ENCODE results near the gene ITPR1.

ITPR1 gene

DNA sequence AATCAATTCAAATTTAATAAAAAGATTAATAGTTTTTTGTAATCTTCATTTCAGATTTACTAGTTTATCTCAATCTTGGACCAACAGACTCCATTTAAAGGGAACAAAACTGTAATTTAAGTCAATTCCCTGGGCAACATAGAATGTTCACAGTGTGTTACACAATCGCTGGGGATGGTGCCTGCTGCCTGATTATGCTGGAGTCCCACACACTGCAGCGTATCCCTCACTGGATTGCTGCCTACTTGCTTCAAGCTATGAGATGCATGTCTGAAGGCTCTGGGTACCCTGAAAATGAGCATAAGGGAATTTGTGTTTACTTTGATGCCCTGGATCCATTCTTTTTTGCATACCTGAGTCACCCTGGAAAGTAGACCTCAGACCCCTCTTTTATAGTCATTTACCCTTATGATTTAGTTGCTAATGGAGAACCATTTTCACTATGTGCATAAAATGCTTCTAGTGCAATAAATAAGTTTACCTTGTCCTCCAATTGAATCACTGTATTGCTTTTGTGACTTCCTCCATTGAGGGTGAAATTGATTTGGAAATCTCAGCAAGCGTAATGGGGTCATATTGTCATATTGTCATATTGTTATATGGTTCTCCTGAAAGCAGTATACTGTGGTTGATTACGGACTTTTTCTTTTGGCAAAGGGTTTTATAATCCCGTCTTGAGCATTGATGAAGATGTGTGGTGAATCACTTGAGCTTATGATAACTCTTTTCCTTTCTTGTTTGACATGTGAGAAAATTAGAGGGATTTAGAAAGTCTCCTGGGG lies 35.9 kb downstream of the ITPR1 start:
- TF ChIP-seq REST (IDR thresholded peaks at IDR 0.05; ENCODE audit: insufficient read depth in 1 of 2, low read depth in 2 of 2, low read length in 2 of 2) (no peak), TAF1 (IDR thresholded peaks at IDR 0.05; ENCODE audit: borderline replicate concordance, insufficient read depth, low read length) (no peak), FOXP2 (optimal IDR thresholded peaks at IDR 0.05; ENCODE audit: borderline replicate concordance, extremely low read depth, extremely low read length, insufficient read depth) (no peak), POLR2AphosphoS5 (IDR thresholded peaks at IDR 0.05; ENCODE audit: low read depth, low read length) (no peak), SIN3A (IDR thresholded peaks at IDR 0.05; ENCODE audit: borderline replicate concordance, insufficient read depth, low read length) (no peak)

DNA sequence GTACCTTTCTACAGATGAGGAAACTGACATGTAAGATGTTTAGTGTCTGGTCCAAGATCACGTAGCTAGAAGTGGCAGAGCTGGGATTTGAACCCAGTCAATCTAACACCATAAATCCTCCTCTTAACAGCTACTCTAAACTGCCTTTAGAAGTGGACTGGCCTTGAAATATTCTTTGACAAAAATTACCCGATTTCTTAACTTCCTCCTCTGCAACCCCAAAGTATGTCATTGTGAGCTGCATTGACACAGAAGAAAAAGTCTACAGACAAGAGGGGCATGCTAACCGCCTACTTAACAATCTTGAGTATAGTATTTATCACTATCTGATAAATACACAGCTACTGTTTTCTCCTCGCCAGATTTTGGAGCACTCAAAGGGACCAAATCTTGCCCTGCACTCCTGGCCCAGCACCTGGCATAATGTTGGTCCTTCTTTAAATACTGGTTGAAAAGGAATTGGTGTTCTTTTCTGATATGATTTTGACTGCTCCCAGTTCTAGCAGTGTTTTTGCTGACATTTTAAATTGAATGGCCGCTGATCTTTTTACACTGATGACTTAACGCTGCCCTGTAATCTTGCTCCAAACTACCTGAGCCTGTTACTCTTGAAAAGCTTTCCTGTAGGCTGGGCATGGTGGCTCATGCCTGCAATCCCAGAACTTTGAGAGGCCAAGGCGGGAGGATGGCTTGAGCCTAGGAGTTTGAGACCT lies 36.9 kb downstream of the ITPR1 start:
- TF ChIP-seq FOXP2 (optimal IDR thresholded peaks at IDR 0.05; ENCODE audit: borderline replicate concordance, extremely low read depth, extremely low read length, insufficient read depth) (no peak), REST (IDR thresholded peaks at IDR 0.05; ENCODE audit: insufficient read depth in 1 of 2, low read depth in 2 of 2, low read length in 2 of 2) (no peak), TAF1 (IDR thresholded peaks at IDR 0.05; ENCODE audit: borderline replicate concordance, insufficient read depth, low read length) (no peak), POLR2AphosphoS5 (IDR thresholded peaks at IDR 0.05; ENCODE audit: low read depth, low read length) (no peak), SIN3A (IDR thresholded peaks at IDR 0.05; ENCODE audit: borderline replicate concordance, insufficient read depth, low read length) (no peak)

GRCh38 chr3:4531478-4532025 lies 38.4 kb downstream of the ITPR1 start:
- TF ChIP-seq FOXP2 (optimal IDR thresholded peaks at IDR 0.05; ENCODE audit: borderline replicate concordance, extremely low read depth, extremely low read length, insufficient read depth) (no peak), SIN3A (IDR thresholded peaks at IDR 0.05; ENCODE audit: borderline replicate concordance, insufficient read depth, low read length) (no peak), TAF1 (IDR thresholded peaks at IDR 0.05; ENCODE audit: borderline replicate concordance, insufficient read depth, low read length) (no peak), POLR2AphosphoS5 (IDR thresholded peaks at IDR 0.05; ENCODE audit: low read depth, low read length) (no peak), REST (IDR thresholded peaks at IDR 0.05; ENCODE audit: insufficient read depth in 1 of 2, low read depth in 2 of 2, low read length in 2 of 2) (no peak)

DNA sequence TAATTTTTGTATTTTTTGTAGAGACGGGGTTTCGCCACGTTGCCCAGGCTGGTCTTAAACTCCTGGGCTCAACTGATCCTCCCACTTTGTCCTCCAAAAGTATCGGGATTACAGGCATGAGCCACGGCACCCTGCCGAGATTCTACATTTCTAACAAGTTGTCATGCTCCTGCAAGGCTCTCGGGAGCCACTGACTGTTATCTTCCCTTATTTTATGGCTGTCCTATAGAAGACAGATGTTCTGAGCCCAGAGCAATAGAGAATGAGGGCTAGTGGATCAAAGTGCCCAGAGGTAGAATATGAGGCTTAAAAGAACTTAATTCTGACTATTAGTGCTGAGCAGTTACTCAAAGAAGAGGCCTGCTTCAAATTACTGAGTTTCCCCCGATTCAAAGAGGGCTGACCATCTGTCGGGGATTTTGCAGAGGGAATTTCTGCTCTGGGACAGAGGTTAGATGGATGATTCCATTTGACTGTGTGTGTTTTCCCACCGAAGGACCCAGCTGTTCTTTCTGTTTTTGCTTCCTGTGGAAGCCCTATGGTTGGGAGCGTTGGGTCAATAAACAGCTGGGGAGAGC lies 39.5 kb downstream of the ITPR1 start:
- TF ChIP-seq SIN3A (IDR thresholded peaks at IDR 0.05; ENCODE audit: borderline replicate concordance, insufficient read depth, low read length) (no peak), POLR2AphosphoS5 (IDR thresholded peaks at IDR 0.05; ENCODE audit: low read depth, low read length) (no peak), FOXP2 (optimal IDR thresholded peaks at IDR 0.05; ENCODE audit: borderline replicate concordance, extremely low read depth, extremely low read length, insufficient read depth) (no peak), TAF1 (IDR thresholded peaks at IDR 0.05; ENCODE audit: borderline replicate concordance, insufficient read depth, low read length) (no peak), REST (IDR thresholded peaks at IDR 0.05; ENCODE audit: insufficient read depth in 1 of 2, low read depth in 2 of 2, low read length in 2 of 2) (no peak)

Data from PFSK-1 (cell line).